Measurements from ENCODE around the gene BSN.
"Not testable (repeated sequence)": the region's sequence is repeated elsewhere in the genome, so short reads cannot be mapped to it uniquely, and the experiment has no call there.

- TF ChIP-seq CTCF, POLR2A (IDR thresholded peaks at IDR 0.05): not testable (repeated sequence)
Measured at GRCh38 chr3:49686346-49686745, 132.1 kb downstream of the BSN start.
